Endothelial cell of umbilical vein (primary cell): ENCODE results near the gene OLAH. TPM values are rescaled to one million over a fixed set of nuclear protein-coding genes. Genes with fewer than 3 reads are reported as not detected.

ENCODE experiments used
- BruUV-seq: library from RNA; stranded (reverse); fragments of 400-500 nt; replicated peaks from 2 replicates; lab custom pipeline; 2021; lab: Mats Ljungman, UMichigan
- CTCF ChIA-PET: fragments of 300-600, 350-600 bp; sonication (Branson Sonifier 250); formaldehyde crosslinking; loops from one replicate; lab custom pipeline; 2021; ENCODE audit warnings: antibody characterized with exemption, inconsistent platforms; lab: Charles Lee
- POLR2A ChIA-PET: fragments of 300-600, 350-600 bp; sonication (Branson Sonifier 250); formaldehyde crosslinking; loops from one replicate; lab custom pipeline; 2021; ENCODE audit warnings: antibody characterized with exemption, inconsistent platforms; lab: Charles Lee
- DNase-seq: peaks from one replicate; pipeline ENCODE4 v3.0.0-alpha.2; 2011; ENCODE audit warnings: low read depth, low spot score
- FAIRE-seq: peaks from 2 replicates; lab custom pipeline; 2011; peaks lifted over from hg19 to GRCh38; lab: Jason Lieb, UNC
- H2AFZ ChIP-seq: 2 replicates; pipeline ENCODE4 v1.6.0; 2012; ENCODE audit warnings: low read depth, low read length, control low read depth, inconsistent platforms
- H3K27ac ChIP-seq: 2 replicates; pipeline ENCODE4 v1.5.1; 2011; ENCODE audit warnings: low read depth, mild to moderate bottlenecking, control low read depth, low read length, moderate library complexity; ENCODE audit not compliant: insufficient read depth
- H3K27me3 ChIP-seq, 2 experiments: 2 replicates each; pipeline versions ENCODE4 v1.6.0 to v1.6.1; 2011; ENCODE audit warnings: low read length in 2 of 2, mixed read lengths in 1 of 2; ENCODE audit not compliant: control insufficient read depth in 2 of 2, insufficient read depth in 2 of 2
- H3K36me3 ChIP-seq, 2 experiments: 2 replicates in 1 of 2; 3 replicates in 1 of 2; pipeline ENCODE4 v1.5.1; 2011; ENCODE audit warnings: low read length in 2 of 2, mild to moderate bottlenecking in 1 of 2, moderate library complexity in 1 of 2; ENCODE audit not compliant: control insufficient read depth in 2 of 2, insufficient read depth in 2 of 2; ENCODE audit errors: extremely low read depth in 1 of 2
- H3K4me1 ChIP-seq: 3 replicates; pipeline ENCODE4 v1.5.1; 2011; ENCODE audit warnings: mild to moderate bottlenecking, low read length; ENCODE audit not compliant: control insufficient read depth, insufficient read depth; ENCODE audit errors: extremely low read depth
- H3K4me2 ChIP-seq: 2 replicates; pipeline ENCODE4 v1.6.1; 2011; ENCODE audit warnings: low read length, control low read depth, mixed read lengths; ENCODE audit not compliant: insufficient read depth
- H3K4me3 ChIP-seq, 3 experiments: fragments of 200-600 bp in 1 of 3; sonication (generic), shearing (Covaris generic) in 1 of 3; replicated peaks in 1 of 3; 2 replicates each; pipeline ENCODE4 v1.5.1; 2011 to 2016; ENCODE audit warnings: control low read depth in 3 of 3, low read length in 3 of 3, mild to moderate bottlenecking in 2 of 3, inconsistent platforms in 1 of 3, low read depth in 1 of 3, moderate library complexity in 1 of 3; ENCODE audit not compliant: insufficient read depth in 1 of 3
- H3K79me2 ChIP-seq: 2 replicates; pipeline ENCODE4 v1.6.0; 2012; ENCODE audit warnings: low read length, inconsistent platforms; ENCODE audit not compliant: control insufficient read depth, insufficient read depth
- H3K9ac ChIP-seq: replicated peaks from 2 replicates; pipeline ENCODE3; 2011; ENCODE audit warnings: low read length, control low read depth; ENCODE audit not compliant: insufficient read depth; ENCODE audit errors: extremely low read depth
- H3K9me1 ChIP-seq: replicated peaks from 3 replicates; pipeline ENCODE4 v1.6.0; 2011; ENCODE audit warnings: mild to moderate bottlenecking, low read length; ENCODE audit not compliant: control insufficient read depth, insufficient read depth; ENCODE audit errors: extremely low read depth
- H3K9me3 ChIP-seq: replicated peaks from 2 replicates; pipeline ENCODE4 v1.5.1; 2012; ENCODE audit warnings: low read length, inconsistent platforms; ENCODE audit not compliant: control insufficient read depth, insufficient read depth
- H4K20me1 ChIP-seq: replicated peaks from 2 replicates; pipeline ENCODE3; 2011; ENCODE audit warnings: mild to moderate bottlenecking, low read length; ENCODE audit not compliant: control insufficient read depth, insufficient read depth; ENCODE audit errors: extremely low read depth
- EZH2 ChIP-seq: IDR thresholded peaks from 2 replicates; pipeline ENCODE4 v1.6.1; 2012; ENCODE audit warnings: borderline replicate concordance, low read depth, mild to moderate bottlenecking, moderate library complexity, low read length, inconsistent platforms; ENCODE audit not compliant: severe bottlenecking
- FOS ChIP-seq: IDR thresholded peaks from 2 replicates; pipeline ENCODE4 v1.6.1; 2011; ENCODE audit warnings: mild to moderate bottlenecking, low read length, moderate library complexity, borderline replicate concordance; ENCODE audit not compliant: insufficient read depth
- GATA2 ChIP-seq: IDR thresholded peaks from 2 replicates; pipeline ENCODE4 v1.7.0; 2011; ENCODE audit warnings: low read depth, mild to moderate bottlenecking, moderate library complexity, mixed read lengths, low read length; ENCODE audit not compliant: insufficient read length, insufficient read depth
- JUN ChIP-seq: IDR thresholded peaks from 2 replicates; pipeline ENCODE4 v1.6.1; 2011; ENCODE audit warnings: borderline replicate concordance, low read depth; ENCODE audit not compliant: insufficient read length, insufficient read depth
- MYC ChIP-seq: IDR thresholded peaks from one replicate; pipeline ENCODE4 v1.6.1; 2011; ENCODE audit warnings: mild to moderate bottlenecking, low read depth, low read length
- POLR2A ChIP-seq: IDR thresholded peaks from 2 replicates; pipeline ENCODE4 v1.6.1; 2012; ENCODE audit warnings: low read depth, mild to moderate bottlenecking, control low read depth, low read length
- POLR2AphosphoS5 ChIP-seq: IDR thresholded peaks from 2 replicates; pipeline ENCODE4 v1.6.1; 2012; ENCODE audit warnings: low read depth, mild to moderate bottlenecking, control low read depth, low read length, moderate library complexity; ENCODE audit not compliant: insufficient read depth
- dilution Hi-C: fragments of 300-500 bp; cut with MboI; formaldehyde crosslinking; loops from one replicate; pipeline ENCODE4 v1.15.0; 2019; ENCODE audit warnings: low sequenced_read_pairs; ENCODE audit not compliant: extremely low pct_ligation_motif_present
- intact Hi-C: fragments of 100-400 bp; cut with micrococcal nuclease; formaldehyde crosslinking; loops from one replicate; pipeline ENCODE4 v1.10.0; 2022
- polyA plus RNA-seq, 4 experiments: library from polyadenylated mRNA; depleted of rRNA in 3 of 4; stranded (reverse) in 3 of 4; unstranded in 1 of 4; fragments of >200 nt; gene quantifications; 2 replicates each; pipeline versions ENCODE4 v1.2.1 to v1.2.3, GENCODE V29; 2011 to 2012; ENCODE audit warnings: missing spikeins in 1 of 4
- total RNA-seq: library from RNA; stranded (reverse); gene quantifications from 2 replicates; pipeline ENCODE4 v1.2.3, GENCODE V29; 2021
- TF ChIP-seq, protein P1 (sequence below): IDR thresholded peaks from 2 replicates; pipeline ENCODE4 v1.6.1; 2011; ENCODE audit not compliant: insufficient read depth, insufficient read length
- TF ChIP-seq, protein P2 (sequence below), 2 donors: IDR thresholded peaks; 1 replicate in 1 of 2; 2 replicates in 1 of 2; pipeline ENCODE4 v1.5.1; 2011; ENCODE audit warnings: low read length in 2 of 2, mild to moderate bottlenecking in 2 of 2, moderate library complexity in 2 of 2, control low read depth in 1 of 2, inconsistent platforms in 1 of 2, low read depth in 1 of 2; ENCODE audit not compliant: insufficient read depth in 1 of 2; ENCODE audit errors: extremely low read depth in 1 of 2

The OLAH gene
- total and polyA plus RNA-seq, 2 donors (not counting 3 experiments of a cell fraction or from before 2014, with no cell fraction given) = 0.26 to 0.51 TPM

DNA sequence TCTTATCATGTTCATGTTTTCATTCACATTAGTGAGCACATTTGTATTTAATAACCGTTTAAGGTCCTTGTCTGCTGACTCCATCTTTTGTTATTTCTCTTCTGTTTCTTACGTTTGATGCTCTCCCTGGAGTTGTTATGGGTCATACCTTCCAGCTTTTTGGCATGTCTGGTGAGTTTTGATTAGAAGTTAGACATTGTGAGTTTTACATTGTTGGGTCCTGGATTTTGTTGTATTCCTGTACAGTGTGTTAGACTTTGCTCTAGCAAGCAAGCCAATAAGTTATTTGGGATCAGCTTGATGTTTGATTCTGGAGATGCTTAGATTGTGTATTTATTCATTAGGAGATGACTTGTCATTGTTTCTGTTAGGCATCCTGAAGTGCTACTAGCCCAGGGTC lies 16.9 kb downstream of the OLAH start:
- Histone ChIP-seq H3K4me3 (no peak overlapping the region), H3K4me1 (no peaks in the 10 kb centered on the region), H3K9me3 (no peaks in the 10 kb centered on the region), H3K27ac (no peak overlapping the region), H3K79me2 (no peaks in the 10 kb centered on the region), H3K9ac (no peak overlapping the region), H4K20me1 (no peaks in the 10 kb centered on the region), H3K4me2 (no peak overlapping the region), H3K27me3 (peaks cover 4 to 22% of the 10 kb centered on the region in 2 experiments), H3K36me3 (no peaks in the 10 kb centered on the region), H3K9me1 (no peaks in the 10 kb centered on the region), H2AFZ (no peak overlapping the region)
- dilution Hi-C loops (no loop called here), intact Hi-C loops (no loop called here)
- ChIA-PET CTCF (interaction anchor here (0.8 kb wide), 1 partner anchor 21 kb away, joined by 3 read pairs; no protein-coding TSS in a partner anchor), POLR2A (no interaction called here)
- TF ChIP-seq GATA2 = no peak
- TF ChIP-seq POLR2A = no peak
- TF ChIP-seq POLR2AphosphoS5 = no peak
- TF ChIP-seq FOS = no peak
- TF ChIP-seq, protein P1, sequence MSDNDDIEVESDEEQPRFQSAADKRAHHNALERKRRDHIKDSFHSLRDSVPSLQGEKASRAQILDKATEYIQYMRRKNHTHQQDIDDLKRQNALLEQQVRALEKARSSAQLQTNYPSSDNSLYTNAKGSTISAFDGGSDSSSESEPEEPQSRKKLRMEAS = no peak
- FAIRE-seq (no peak), DNase-seq (no peak)
- no TSS peak for BruUV-seq

GRCh38 chr10:15067154-15067553 lies 23.4 kb downstream of the OLAH start:
- intact Hi-C loops = no loop called here
- H2AFZ ChIP-seq = no peak overlapping the region

More at GRCh38 chr10:15067154-15067553, 23.4 kb downstream of the OLAH start:
- BruUV-seq = no TSS peak
- Histone ChIP-seq H3K9ac (no peak overlapping the region), H3K4me1 (no peaks in the 10 kb centered on the region), H3K79me2 (no peaks in the 10 kb centered on the region), H3K4me2 (no peak overlapping the region), H3K9me3 (no peaks in the 10 kb centered on the region), H3K4me3 (no peak overlapping the region), H3K27me3 (peaks cover 6 to 14% of the 10 kb centered on the region in 2 experiments), H3K9me1 (no peaks in the 10 kb centered on the region), H3K27ac (no peak overlapping the region), H4K20me1 (no peaks in the 10 kb centered on the region), H3K36me3 (no peaks in the 10 kb centered on the region)
- FAIRE-seq (no peak), DNase-seq (no peak)
- dilution Hi-C loops = no loop called here
- ChIA-PET POLR2A (no interaction called here), CTCF (no interaction called here)
- TF ChIP-seq FOS = no peak
- no peak for TF ChIP-seq POLR2A
- no peak for TF ChIP-seq GATA2
- TF ChIP-seq, protein P1 = no peak
- TF ChIP-seq JUN = no peak
- TF ChIP-seq, protein P2, sequence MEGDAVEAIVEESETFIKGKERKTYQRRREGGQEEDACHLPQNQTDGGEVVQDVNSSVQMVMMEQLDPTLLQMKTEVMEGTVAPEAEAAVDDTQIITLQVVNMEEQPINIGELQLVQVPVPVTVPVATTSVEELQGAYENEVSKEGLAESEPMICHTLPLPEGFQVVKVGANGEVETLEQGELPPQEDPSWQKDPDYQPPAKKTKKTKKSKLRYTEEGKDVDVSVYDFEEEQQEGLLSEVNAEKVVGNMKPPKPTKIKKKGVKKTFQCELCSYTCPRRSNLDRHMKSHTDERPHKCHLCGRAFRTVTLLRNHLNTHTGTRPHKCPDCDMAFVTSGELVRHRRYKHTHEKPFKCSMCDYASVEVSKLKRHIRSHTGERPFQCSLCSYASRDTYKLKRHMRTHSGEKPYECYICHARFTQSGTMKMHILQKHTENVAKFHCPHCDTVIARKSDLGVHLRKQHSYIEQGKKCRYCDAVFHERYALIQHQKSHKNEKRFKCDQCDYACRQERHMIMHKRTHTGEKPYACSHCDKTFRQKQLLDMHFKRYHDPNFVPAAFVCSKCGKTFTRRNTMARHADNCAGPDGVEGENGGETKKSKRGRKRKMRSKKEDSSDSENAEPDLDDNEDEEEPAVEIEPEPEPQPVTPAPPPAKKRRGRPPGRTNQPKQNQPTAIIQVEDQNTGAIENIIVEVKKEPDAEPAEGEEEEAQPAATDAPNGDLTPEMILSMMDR (IDR thresholded peaks at IDR 0.05; ENCODE audit: extremely low read depth in 1 of 2, insufficient read depth in 1 of 2, low read depth in 1 of 2, low read length in 2 of 2) = no peak
- no peak for TF ChIP-seq MYC
- TF ChIP-seq POLR2AphosphoS5 = no peak
- no peak for TF ChIP-seq EZH2
